Sigmoid colon (tissue), 4 donors: ENCODE results near the gene JAZF1.

ENCODE experiments used
- EP300 ChIP-seq, 4 donors: sonication (generic); formaldehyde crosslinking; IDR thresholded peaks; one replicate each; pipeline ENCODE4 v1.6.1; 2017; ENCODE audit warnings: antibody characterized with exemption in 4 of 4
- POLR2A ChIP-seq, 2 donors: fragments of 450-650 bp; IDR thresholded peaks; one replicate each; pipeline ENCODE4 v1.6.1; 2016; ENCODE audit warnings: antibody characterized with exemption in 2 of 2, mild to moderate bottlenecking in 2 of 2, moderate library complexity in 2 of 2
- POLR2AphosphoS5 ChIP-seq, 4 donors: sonication (generic); formaldehyde crosslinking; IDR thresholded peaks; one replicate each; pipeline ENCODE4 v1.6.1; 2017; ENCODE audit warnings: antibody characterized with exemption in 4 of 4
- TF ChIP-seq, protein P1 (sequence below), 4 experiments: fragments of 450-650 bp in 3 of 4; fragments of 200-600 bp in 1 of 4; IDR thresholded peaks; one replicate each; pipeline ENCODE4 v1.5.1; 2016 to 2019; ENCODE audit warnings: antibody characterized with exemption in 4 of 4, mild to moderate bottlenecking in 3 of 4, moderate library complexity in 2 of 4

DNA sequence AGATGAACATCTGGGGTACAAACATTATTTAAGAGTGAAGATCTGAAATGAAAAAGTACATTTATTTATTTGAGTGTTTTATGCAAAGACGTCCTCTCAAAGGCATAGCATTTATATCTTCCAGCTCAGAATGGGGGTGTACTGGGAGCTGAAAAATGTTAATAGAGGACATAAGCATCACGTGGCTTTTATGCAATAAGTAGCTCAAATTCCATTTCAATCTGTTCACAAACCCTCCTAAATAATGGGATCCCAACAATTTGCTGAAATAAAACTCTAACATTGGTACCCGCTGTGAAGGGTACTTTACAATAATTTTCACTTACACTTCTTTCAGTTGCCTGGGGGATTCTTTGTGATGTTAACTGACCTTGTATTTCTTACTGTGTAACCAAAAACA lies 268.7 kb downstream of the JAZF1 start:
- TF ChIP-seq POLR2AphosphoS5 (IDR thresholded peaks at IDR 0.05), result no peak
- TF ChIP-seq, protein P1, sequence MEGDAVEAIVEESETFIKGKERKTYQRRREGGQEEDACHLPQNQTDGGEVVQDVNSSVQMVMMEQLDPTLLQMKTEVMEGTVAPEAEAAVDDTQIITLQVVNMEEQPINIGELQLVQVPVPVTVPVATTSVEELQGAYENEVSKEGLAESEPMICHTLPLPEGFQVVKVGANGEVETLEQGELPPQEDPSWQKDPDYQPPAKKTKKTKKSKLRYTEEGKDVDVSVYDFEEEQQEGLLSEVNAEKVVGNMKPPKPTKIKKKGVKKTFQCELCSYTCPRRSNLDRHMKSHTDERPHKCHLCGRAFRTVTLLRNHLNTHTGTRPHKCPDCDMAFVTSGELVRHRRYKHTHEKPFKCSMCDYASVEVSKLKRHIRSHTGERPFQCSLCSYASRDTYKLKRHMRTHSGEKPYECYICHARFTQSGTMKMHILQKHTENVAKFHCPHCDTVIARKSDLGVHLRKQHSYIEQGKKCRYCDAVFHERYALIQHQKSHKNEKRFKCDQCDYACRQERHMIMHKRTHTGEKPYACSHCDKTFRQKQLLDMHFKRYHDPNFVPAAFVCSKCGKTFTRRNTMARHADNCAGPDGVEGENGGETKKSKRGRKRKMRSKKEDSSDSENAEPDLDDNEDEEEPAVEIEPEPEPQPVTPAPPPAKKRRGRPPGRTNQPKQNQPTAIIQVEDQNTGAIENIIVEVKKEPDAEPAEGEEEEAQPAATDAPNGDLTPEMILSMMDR (IDR thresholded peaks at IDR 0.05), result no peak
- TF ChIP-seq POLR2A (IDR thresholded peaks at IDR 0.05), result no peak
- no peak for TF ChIP-seq EP300 (IDR thresholded peaks at IDR 0.05)
